Activated CD4-positive, alpha-beta T cell treated with anti-CD3 and anti-CD28 coated beads, Interleukin-10, Interleukin-2, amounts not matched to agents 100 ng/mL and 50 ng/mL, durations not matched to agents 16 hours and 8 hours (primary cell): ENCODE data around the gene CCDC97.

Experiments used
- DNase-seq: peaks from one replicate; pipeline ENCODE4 v3.0.0-alpha.2; 2020

Gene CCDC97

GRCh38 chr19:41321204-41321599 is 11.2 kb downstream of the CCDC97 start:
- DNase-seq = no peak

GRCh38 chr19:41321600-41322270 is 11.8 kb downstream of the CCDC97 start:
- no peak for DNase-seq

GRCh38 chr19:41322451-41322850 is 12.5 kb downstream of the CCDC97 start:
- no peak for DNase-seq

GRCh38 chr19:41323023-41323422 is 13.1 kb downstream of the CCDC97 start:
- no peak for DNase-seq

GRCh38 chr19:41323430-41324125 is 13.6 kb downstream of the CCDC97 start:
- DNase-seq = no peak

- DNase-seq = no peak
Observed at GRCh38 chr19:41324231-41324702, 14.3 kb downstream of the CCDC97 start.

- DNase-seq = no peak
Observed at GRCh38 chr19:41324921-41325639, 15.1 kb downstream of the CCDC97 start.

GRCh38 chr19:41325640-41325946 is 15.6 kb downstream of the CCDC97 start:
- no peak for DNase-seq

GRCh38 chr19:41325947-41326706 is 16.2 kb downstream of the CCDC97 start:
- DNase-seq = no peak

- DNase-seq = no peak
Observed at GRCh38 chr19:41327076-41327575, 17.2 kb downstream of the CCDC97 start.

- peak; percentile 94 for DNase-seq
Observed at GRCh38 chr19:41327576-41328156, 17.7 kb downstream of the CCDC97 start.

GRCh38 chr19:41328157-41328841 is 18.3 kb downstream of the CCDC97 start:
- DNase-seq = peak; percentile 60

GRCh38 chr19:41328842-41329225 is 18.9 kb downstream of the CCDC97 start:
- DNase-seq = no peak

GRCh38 chr19:41330481-41330880 is 20.5 kb downstream of the CCDC97 start:
- DNase-seq = no peak

- no peak for DNase-seq
Observed at GRCh38 chr19:41330946-41331678, 21.1 kb downstream of the CCDC97 start.

GRCh38 chr19:41332000-41332399 is 22.0 kb downstream of the CCDC97 start:
- DNase-seq = no peak

GRCh38 chr19:41332468-41332867 is 22.5 kb downstream of the CCDC97 start:
- no peak for DNase-seq

GRCh38 chr19:41334793-41335192 is 24.8 kb downstream of the CCDC97 start:
- DNase-seq = no peak

GRCh38 chr19:41335467-41335866 is 25.5 kb downstream of the CCDC97 start:
- no peak for DNase-seq

- no peak for DNase-seq
Observed at GRCh38 chr19:41339936-41340335, 30.0 kb downstream of the CCDC97 start.
